ENCODE measurements around the gene NMUR2.

NMUR2 gene, protein sequence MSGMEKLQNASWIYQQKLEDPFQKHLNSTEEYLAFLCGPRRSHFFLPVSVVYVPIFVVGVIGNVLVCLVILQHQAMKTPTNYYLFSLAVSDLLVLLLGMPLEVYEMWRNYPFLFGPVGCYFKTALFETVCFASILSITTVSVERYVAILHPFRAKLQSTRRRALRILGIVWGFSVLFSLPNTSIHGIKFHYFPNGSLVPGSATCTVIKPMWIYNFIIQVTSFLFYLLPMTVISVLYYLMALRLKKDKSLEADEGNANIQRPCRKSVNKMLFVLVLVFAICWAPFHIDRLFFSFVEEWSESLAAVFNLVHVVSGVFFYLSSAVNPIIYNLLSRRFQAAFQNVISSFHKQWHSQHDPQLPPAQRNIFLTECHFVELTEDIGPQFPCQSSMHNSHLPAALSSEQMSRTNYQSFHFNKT

DNA sequence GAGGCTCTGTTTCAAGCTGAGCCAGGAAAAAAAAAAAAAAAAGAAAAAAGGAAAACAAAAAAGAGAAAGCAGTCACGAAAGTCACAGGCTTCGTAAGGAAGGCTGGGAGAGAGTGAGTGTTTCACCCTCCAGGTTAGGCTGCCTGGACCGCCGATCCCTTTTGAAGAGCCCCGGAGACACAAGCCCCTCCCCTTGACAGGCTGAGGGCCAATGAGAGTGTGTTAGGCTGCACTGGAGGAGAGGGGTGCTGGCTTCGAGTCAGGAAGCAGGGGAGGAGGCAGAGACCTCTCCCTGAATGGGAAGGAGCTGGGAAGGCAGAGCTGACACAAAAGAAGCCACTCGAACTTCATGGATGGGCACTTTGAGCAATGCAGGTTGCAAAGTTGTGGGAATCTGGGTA lies at the start of gene NMUR2:
TSS of gene NMUR2 (minus strand) at position 135 of the 400 bp plus-strand sequence. CDS start 166 bp downstream, outside the sequence.
- DNase-seq (ENCODE audit: low spot score), result no peak

DNA sequence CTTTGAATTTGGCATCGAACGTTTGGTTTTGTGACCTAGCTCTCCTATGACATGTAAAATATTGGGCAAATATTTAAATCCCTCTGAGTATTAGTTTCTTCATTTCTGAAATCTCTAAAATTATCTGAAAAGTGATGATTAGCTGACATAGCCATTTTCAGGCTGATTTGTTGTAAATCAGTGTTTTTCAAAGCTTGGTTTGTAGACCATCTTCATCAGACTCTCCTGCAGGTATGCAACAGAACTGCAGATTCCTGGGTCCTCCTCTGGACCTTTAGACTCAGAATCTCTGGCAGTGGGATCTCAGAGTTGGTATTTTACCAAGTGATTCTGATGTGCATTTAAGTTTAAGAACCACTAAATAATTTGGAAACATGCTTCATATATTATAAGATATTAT lies 38.9 kb upstream of the NMUR2 start:
- no peak for DNase-seq (ENCODE audit: low spot score)

DNA sequence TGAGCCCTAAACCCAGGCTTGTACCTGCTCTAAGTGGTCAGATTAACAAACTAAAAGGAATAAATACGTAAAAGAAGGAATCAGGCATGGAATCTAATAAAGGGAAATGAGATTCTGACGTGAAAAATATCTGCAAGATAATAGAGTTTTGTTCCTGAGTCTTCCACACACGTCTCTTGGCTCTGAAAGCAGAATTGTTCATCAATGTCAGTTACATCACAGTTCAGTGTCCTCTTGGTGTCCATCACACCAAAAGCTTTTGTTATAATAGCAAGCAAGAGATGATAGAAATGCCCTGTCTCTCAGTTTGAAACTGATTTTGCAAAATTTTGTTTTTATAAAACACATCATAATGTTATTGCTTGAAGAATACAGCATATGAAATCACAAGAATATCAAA lies 34.7 kb upstream of the NMUR2 start:
- no peak for DNase-seq (ENCODE audit: low spot score)

DNA sequence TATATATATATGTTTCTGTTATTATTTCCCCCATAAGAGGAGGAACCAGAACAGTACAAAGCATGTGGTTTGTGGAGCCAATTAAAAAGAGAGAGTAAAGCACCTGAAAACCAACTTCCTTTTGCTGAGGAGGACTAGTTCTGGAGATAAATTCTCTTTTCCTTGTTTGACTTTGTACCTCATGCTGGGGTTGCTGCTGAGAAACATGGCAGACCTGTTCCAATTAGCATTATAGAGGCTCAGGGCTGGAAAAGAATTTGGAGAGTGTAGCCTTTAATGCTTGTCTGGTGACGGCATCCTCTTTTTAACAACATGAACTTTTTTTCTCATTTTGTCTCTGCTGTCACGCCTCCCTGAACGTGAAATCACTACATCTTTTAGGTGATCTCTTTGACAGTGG lies 32.8 kb upstream of the NMUR2 start:
- DNase-seq (ENCODE audit: low spot score), result no peak

DNA sequence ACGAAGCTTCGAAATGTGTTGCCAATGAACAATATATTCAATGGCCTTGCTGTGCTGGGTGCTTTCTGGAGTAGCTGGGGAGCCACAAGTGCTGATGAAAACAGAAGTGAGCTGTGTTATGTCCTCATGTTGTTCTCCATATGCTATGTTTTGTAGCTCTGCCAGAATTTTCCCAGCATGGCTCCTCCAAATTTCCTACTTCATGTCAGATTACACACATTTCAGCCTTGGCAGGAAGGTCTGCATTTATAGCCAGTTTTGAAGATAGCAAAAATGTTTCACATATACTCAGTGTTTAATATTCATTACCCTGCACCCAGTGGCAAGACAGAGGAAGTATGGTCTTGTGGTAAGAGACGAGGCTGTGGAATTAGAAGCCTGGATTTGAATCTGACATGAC lies 22.6 kb upstream of the NMUR2 start:
- DNase-seq (ENCODE audit: low spot score), result peak; percentile 95

DNA sequence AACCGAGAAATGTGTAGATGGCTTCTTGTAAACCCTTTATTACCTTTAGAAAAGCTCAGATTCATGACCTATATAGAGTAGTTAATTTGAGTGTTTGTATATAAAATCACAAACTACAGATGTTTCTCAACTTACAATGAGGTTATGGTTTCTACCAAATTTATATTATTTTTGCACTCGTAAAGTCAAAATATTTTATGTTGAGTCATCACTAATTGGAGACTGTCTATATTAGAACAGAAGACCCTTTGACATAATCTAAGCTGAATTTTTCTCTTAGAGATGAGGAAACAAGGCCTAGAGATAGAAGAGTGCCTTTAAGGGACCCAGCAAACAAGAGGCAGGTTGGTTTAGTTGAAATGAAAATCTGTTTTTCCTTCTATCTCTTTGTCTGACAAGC lies 20.0 kb upstream of the NMUR2 start:
- DNase-seq (ENCODE audit: low spot score), result no peak

DNA sequence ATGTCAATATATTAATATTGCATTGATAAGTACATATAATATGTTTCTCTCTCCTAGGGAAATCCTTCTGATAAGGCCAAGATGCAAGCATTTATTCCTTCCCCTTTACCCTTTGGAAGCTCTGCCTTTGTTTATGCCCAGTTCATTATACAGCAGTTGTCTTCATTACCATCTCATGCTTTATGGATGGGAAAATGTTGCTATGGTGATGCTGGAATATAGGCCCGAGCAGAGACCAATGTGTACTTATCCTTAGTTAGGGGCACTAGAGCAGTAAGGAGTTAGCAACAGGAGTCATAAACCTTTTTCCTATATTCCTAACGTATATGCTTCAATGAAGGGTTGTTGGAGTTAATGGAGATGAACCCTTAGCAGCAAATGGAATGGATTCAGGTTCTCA lies 19.4 kb upstream of the NMUR2 start:
- no peak for DNase-seq (ENCODE audit: low spot score)

DNA sequence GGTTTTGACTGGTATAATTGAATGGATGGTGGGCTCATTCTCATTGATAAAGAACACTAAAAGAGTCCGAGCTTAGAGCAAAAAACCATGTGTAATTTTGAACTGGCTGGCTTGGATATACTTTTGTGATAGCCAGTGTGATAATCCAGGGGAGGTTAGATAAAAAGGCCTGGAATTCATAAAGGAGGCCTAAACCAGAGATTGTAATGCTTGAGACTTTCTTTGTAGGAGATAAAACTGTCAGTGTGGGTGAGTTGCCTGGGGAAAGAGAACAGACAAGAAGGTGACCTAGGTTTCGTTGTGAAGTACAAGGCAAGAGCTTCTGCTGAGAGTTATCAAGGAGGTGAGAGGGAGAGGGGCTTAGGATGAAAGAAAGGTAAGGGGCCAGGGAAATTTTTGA lies 17.0 kb upstream of the NMUR2 start:
- no peak for DNase-seq (ENCODE audit: low spot score)

DNA sequence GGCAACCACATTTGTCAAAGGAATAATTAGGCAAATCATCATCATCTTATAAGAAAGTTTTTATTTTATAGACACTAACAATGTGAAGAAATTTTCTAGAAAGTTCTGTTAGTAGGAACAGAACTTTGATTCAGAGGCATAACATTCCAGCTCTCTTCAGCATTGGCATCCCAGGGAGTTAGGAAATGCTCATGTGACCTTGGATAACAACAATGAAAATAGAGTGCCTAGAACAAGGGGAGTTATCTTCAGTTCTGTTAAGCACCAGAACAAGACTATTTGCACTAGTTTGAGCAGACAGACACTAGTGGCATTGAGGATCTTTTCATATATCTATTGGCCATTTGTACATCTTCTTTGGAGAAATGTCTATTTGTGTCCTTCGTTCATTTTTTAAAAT lies 7.0 kb upstream of the NMUR2 start:
- DNase-seq (ENCODE audit: low spot score), result no peak

DNA sequence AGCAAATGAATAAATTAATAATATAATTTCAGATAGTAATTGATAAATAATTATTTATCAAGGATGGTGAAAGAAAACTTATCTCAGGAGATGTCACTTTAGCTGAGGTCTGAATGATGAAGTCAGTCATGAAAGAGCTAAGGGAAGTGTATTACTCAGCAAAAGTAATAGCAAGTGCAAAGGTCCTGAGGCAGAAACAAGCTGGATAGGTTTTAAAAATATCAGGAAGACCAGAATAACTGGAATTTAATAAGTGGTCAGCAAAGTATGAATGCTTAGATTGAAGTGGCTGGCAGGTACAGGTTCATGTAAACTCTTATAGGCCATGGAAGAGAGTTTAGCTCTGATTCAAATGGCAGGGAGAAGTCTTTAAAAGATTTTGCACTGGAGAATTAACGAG lies 1.0 kb upstream of the NMUR2 start:
- no peak for DNase-seq (ENCODE audit: low spot score)

DNA sequence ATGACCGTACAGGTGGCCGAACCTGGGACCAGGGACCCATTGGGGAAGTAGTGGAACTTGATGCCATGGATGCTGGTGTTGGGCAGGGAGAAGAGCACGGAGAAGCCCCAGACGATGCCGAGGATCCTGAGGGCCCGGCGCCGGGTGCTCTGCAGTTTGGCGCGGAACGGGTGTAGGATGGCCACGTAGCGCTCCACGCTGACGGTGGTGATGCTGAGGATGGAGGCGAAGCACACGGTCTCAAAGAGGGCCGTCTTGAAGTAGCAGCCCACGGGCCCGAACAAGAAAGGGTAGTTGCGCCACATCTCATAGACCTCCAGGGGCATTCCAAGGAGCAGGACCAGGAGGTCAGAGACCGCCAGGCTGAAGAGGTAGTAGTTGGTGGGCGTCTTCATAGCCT lies 585 bp downstream of the NMUR2 start:
- DNase-seq (ENCODE audit: low spot score), result no peak

DNA sequence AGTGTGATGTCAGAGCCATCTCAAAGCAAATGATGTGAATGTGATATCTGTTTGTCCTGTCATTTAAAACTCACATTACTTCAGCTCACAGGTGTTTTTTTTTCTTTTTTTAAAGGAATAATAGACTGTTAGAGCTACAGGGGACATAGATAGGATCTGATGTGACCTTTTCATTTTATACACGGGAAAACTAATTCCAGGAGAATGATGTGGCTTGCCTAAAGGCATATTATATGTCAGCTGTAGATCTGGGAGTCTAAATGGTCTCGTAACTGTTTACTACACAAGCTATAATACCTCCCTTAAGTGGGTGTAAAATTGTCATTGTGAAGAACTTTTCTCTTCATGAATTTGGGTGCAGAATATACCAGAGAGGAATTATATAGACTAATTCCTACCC lies 2.0 kb downstream of the NMUR2 start:
- no peak for DNase-seq (ENCODE audit: low spot score)

DNA sequence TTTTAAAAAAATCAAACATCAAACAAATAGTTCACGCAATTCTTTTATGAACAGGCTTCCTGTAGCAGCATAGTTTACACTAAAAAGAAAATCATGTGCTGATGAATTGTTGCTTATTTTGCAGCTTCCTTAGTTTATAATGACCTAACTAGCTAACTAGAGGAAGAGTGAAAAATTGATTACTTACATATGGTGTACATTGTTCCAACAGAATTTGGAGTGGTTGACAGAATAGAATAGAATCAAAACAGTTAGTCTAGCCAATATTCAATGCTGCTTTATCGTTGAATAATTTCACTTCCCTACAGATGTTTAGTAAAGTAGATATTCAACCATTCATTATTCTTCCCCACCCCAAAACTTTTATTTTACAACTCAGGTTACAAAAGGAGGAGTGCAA lies 4.2 kb downstream of the NMUR2 start:
- no peak for DNase-seq (ENCODE audit: low spot score)

DNA sequence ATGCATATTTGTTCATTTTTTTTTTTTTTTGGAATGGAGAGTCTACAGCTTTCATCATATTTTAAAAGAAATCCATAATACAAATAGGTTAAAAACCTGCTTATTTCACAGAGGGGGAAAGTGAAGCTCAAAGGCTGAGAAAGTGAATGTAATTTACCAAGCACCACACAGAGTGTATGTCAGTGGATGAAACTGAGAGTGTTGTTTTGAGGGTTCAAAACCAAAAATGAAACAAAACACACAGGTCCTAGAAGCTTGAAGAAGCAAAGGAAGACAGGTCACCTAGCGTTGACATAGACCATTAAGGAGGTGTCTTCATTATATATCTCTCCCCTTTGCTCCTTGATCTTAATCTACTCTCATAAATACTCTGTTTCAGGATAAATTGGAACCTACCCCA lies 7.5 kb downstream of the NMUR2 start:
- DNase-seq (ENCODE audit: low spot score), result no peak

DNA sequence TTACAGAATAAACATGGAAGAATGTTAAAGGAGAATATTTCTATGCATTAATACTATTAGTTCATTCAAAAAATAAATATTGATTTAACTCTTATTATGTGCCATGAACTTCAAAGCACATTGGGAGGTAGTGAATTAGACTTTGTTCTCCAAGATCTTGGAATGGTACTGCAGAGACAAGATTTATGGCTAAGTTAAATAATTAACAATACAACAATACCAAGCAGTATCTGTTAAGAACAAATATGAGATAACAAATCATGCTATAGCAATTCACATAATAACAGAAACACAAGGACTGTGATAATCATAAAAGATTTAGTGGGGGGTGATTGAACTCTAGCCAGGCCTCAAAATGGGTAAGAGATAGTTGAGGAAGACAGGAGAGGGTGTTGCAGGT lies 11.6 kb downstream of the NMUR2 start:
- DNase-seq (ENCODE audit: low spot score), result no peak

DNA sequence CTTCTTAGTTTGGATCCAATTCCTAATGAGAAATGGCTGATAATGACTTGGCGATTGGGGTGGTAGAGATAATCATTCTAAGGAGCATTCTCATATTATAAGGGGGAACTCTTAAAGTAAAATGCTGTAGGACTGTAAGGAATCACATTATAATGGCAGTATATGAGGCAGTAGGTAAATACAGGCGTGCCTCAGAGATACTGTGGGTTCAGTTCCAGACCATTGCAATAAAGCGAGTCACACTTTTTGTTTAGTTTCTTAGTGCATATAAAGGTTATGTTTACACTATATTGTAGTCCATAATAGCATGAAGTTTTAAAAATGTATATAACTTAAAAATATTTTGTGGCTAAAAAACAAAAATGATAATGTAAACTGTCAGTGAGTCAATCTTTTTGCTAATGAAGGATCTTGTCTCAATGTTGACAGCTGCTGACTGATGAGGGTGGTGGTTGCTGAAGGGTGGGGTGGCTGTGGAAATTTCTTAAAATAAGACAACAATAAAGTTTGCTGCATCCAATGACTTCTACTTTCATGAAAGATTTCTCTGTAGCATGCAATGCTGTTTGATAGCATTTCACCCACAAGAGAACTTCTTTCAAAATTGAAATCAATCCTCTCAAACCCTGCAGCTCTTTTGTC lies 15.8 kb downstream of the NMUR2 start:
- DNase-seq (ENCODE audit: low spot score), result no peak

DNA sequence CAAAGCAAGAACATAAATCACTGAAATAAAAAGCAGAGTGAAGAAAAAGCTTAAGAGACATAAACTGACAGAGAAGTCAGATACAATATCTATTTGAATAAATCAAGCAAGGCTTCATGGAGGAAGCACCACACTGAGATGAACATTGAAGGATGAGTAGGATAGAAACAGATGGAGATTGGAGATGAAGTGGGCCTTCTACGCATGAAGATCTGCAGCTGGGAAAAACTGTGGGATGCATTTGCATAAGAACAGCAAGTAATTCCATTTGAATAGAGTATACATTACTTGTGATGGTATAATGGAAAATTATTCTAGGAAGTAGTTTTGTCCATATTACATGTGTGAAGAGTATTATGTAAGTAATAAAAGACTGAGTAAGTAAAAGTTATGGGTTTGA lies 16.5 kb downstream of the NMUR2 start:
- no peak for DNase-seq (ENCODE audit: low spot score)

DNA sequence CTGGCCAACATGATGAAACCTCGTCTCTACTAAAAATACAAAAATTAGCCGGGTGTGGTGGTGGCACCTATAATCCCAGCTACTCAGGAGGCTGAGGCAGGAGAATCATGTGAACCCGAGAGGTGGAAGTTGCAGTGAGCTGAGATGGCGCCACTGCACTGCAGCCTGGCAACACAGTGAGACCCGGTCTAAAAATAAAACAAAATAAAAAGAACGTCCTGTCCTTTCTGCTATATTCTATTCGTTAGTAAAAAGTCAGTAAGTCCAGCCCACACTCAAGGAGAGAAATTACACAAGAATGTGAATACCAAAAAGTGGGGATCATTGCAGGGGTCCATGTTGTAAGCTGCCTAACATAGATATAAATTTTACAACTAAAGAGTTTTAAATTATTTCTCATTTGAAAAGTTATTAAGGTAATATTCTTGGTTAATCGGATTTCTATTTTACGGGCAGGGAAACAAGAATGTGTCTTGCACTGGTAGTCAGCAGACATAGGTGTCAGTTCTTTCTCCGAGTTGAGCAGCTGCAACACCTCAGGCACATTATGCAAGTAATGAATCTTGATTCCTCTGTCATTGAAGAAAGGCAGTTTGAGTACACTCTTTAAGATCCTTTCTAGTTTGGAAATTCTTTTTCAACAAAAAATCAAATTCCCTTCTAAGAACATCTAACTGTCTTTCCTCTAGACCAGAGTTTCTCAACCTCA lies 24.5 kb downstream of the NMUR2 start:
- DNase-seq (ENCODE audit: low spot score), result no peak

DNA sequence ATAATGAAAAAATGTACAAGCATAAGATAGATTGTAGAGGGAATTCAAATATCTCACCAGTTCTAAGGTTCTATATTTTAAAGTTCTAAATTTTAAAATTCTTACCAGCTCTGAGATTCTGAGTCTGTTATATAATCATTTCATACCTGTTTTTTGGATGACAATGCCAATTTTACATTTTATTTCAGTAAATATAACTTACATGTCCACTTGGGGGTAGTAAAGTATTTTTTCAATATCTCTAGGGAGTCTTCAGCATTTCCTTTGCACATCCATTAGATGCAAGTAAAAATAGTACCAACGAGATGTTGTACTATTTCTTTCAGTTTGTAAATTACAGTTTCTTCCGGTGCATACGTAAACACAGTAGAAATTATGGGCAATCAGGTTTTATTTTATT lies 25.7 kb downstream of the NMUR2 start:
- DNase-seq (ENCODE audit: low spot score), result peak; percentile 27

DNA sequence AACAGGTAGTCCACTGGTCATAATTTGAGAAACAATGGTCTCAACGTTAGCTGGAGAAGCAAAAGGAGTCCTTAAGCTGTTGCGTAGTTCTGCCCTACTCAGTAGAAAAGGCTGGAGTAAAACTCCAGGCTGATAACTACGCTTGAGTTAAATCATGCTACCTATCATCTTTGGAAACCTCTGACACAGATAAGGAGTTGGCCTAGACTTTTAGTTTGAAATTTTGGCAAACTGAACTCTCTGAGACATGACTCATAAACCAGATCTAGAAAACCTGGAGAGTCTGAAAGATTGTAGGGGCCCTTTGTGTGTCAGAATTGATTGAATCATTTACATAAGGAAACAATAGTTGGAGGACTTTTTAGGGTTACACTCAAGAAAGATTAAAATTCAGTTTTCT lies 26.3 kb downstream of the NMUR2 start:
- peak; percentile 36 for DNase-seq (ENCODE audit: low spot score)

DNA sequence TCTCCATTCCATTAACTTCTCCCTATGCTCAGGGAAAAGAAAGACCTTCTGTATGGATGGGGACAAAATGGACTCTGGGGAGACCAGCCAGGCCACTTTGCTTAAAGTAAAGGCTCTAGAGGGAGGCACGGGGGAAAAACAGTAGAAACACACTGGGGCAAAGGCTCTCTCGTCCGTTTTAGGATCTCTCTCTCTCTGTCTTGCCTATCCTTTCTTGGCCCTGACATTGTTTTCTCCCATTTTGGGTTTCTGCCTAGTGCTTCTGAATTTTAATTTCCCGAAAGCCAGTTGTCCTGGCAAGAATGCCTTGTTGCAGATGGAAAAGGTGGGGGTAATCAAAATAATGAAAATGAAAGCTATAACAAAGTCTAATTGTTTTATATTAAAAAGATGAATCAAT lies 28.2 kb downstream of the NMUR2 start:
- DNase-seq (ENCODE audit: low spot score), result peak; percentile 93

DNA sequence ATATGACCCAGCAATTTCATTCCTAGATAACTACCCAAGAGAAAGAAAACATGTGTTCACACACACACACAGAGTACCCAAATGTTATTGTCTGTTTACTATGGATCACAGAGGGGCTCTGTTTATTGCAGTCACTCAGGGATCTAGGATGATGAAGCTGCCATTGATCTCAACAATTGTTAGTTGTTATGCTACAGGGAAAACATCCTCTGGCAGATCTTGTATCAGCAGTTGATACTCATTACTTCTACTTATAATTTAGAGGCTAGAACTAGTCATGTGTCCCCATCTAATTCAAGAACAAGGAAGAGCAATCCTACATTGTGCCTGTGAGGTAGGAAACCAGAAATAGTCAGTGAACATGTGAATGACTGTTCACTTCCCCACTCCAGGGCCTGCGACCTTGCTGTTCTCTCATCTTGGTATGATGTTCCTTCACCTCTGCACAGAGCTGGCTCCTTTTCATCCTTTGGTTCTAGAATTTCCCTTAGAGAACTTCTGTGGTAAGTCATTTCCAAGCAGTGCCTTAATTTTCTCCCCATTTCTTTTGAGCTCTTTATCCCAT lies 30.3 kb downstream of the NMUR2 start:
- no peak for DNase-seq (ENCODE audit: low spot score)

DNA sequence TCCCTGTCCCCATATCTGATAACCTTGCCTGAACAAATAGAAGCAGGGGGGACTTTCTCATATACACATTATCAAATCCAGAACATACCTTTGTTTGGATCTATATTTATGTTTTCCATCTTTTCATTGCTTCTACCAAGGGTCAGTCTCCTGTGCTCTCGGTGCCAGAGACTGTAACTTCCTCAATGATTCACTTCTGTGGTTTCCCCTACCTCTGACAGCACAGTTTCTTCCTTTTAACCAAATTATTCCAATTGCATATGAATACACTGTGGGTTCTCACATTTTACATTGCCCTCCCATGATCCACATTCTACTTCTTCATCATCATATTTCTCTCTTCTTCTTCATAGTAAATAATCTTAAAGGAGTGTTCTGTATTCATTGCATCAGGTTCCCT lies 32.2 kb downstream of the NMUR2 start:
- DNase-seq (ENCODE audit: low spot score), result no peak

Data from cerebellar cortex (tissue), 1 donor.